ENCODE results near the gene NR2E3.

GRCh38 chr15:71781965-71782265 is 28.4 kb upstream of the NR2E3 start:
- TF ChIP-seq CTCF (IDR thresholded peaks at IDR 0.05), result no peak
- no peak for TF ChIP-seq EP300 (IDR thresholded peaks at IDR 0.05)
